Jurkat, Clone E6-1 (cell line): Measurements from ENCODE around the gene HDGFL2.
"Not testable (repeated sequence)": the region's sequence is repeated elsewhere in the genome, so short reads cannot be mapped to it uniquely, and the experiment has no call there.

Experiments used
- DNase-seq: peaks from one replicate; pipeline ENCODE4 v3.0.0-alpha.2; 2011; ENCODE audit warnings: low read depth, low spot score
- H3K4me3 ChIP-seq: 2 replicates; pipeline ENCODE4 v1.5.1; 2011; ENCODE audit warnings: mild to moderate bottlenecking, low read length, control low read depth, moderate library complexity

Gene HDGFL2

GRCh38 chr19:4522291-4523002 is 50.4 kb downstream of the HDGFL2 start:
- no peak for DNase-seq
- H3K4me3 ChIP-seq: no peak overlapping the region

GRCh38 chr19:4523306-4524110 is 51.4 kb downstream of the HDGFL2 start:
- no peak overlapping the region for H3K4me3 ChIP-seq
- DNase-seq: no peak

GRCh38 chr19:4524808-4525562 is 52.9 kb downstream of the HDGFL2 start:
- peak; percentile 10 for DNase-seq
- no peak overlapping the region for H3K4me3 ChIP-seq

- no peak for DNase-seq
- no peak overlapping the region for H3K4me3 ChIP-seq
These were observed 53.5 kb downstream of the HDGFL2 start for GRCh38 chr19:4525563-4526002.

- not testable (repeated sequence) for H3K4me3 ChIP-seq, DNase-seq
These were observed 55.3 kb downstream of the HDGFL2 start for GRCh38 chr19:4527377-4527776.

- H3K4me3 ChIP-seq: no peak overlapping the region
- DNase-seq: no peak
These were observed 56.7 kb downstream of the HDGFL2 start for GRCh38 chr19:4528843-4529242.

- DNase-seq: no peak
These were observed 57.9 kb downstream of the HDGFL2 start for GRCh38 chr19:4529924-4530522.

GRCh38 chr19:4531562-4532165 is 59.6 kb downstream of the HDGFL2 start:
- H3K4me3 ChIP-seq: no peak overlapping the region
- DNase-seq: no peak

More at GRCh38 chr19:4529924-4530522, 57.9 kb downstream of the HDGFL2 start:
- no peak overlapping the region for H3K4me3 ChIP-seq

GRCh38 chr19:4533334-4533733 is 61.2 kb downstream of the HDGFL2 start:
- no peak overlapping the region for H3K4me3 ChIP-seq
- DNase-seq: no peak

- no peak overlapping the region for H3K4me3 ChIP-seq
- no peak for DNase-seq
These were observed 61.8 kb downstream of the HDGFL2 start for GRCh38 chr19:4533835-4534424.

GRCh38 chr19:4534836-4535658 is 63.0 kb downstream of the HDGFL2 start, which contains the start of gene PLIN5:
PLIN5 (minus strand) TSS chr19:4535224; CDS start chr19:4534074, 1,150 bp downstream.
- no peak within 1 kb of the TSS for H3K4me3 ChIP-seq
- no peak for DNase-seq

GRCh38 chr19:4536798-4537197 is 64.7 kb downstream of the HDGFL2 start:
- DNase-seq: no peak
- no peak overlapping the region for H3K4me3 ChIP-seq

GRCh38 chr19:4537953-4538600 is 66.0 kb downstream of the HDGFL2 start:
- DNase-seq: no peak
- no peak overlapping the region for H3K4me3 ChIP-seq

GRCh38 chr19:4538601-4538954 is 66.5 kb downstream of the HDGFL2 start:
- no peak overlapping the region for H3K4me3 ChIP-seq
- DNase-seq: no peak

- H3K4me3 ChIP-seq: no peak overlapping the region
- no peak for DNase-seq
These were observed 67.1 kb downstream of the HDGFL2 start for GRCh38 chr19:4539169-4539692.

- DNase-seq: no peak
These were observed 67.8 kb downstream of the HDGFL2 start, which contains the start of gene LRG1 for GRCh38 chr19:4539693-4540581. LRG1 (minus strand) TSS chr19:4540036; CDS start chr19:4540013, 23 bp downstream.

More at GRCh38 chr19:4539693-4540581, 67.8 kb downstream of the HDGFL2 start, which contains the start of gene LRG1:
- no peak within 1 kb of the TSS for H3K4me3 ChIP-seq
